Glutamatergic neuron (in vitro differentiated cells): ENCODE results near the gene GLB1L2. TPM values are rescaled to one million over a fixed set of nuclear protein-coding genes. Genes with fewer than 3 reads are reported as not detected.

Experiments
- DNase-seq: peaks from one replicate; pipeline ENCODE4 v3.0.0; 2022
- H3K27ac Mint-ChIP-seq: one replicate; pipeline ENCODE4 v1.8.0; 2020; ENCODE audit warnings: mild to moderate bottlenecking, mixed read lengths, inconsistent platforms; ENCODE audit not compliant: unreplicated experiment
- H3K27me3 Mint-ChIP-seq: one replicate; pipeline ENCODE4 v1.8.0; 2020; ENCODE audit warnings: mild to moderate bottlenecking, moderate library complexity, mixed read lengths, inconsistent platforms; ENCODE audit not compliant: unreplicated experiment
- H3K36me3 Mint-ChIP-seq: one replicate; pipeline ENCODE4 v1.8.0; 2020; ENCODE audit warnings: mild to moderate bottlenecking, mixed read lengths, inconsistent platforms; ENCODE audit not compliant: unreplicated experiment
- H3K4me1 Mint-ChIP-seq: one replicate; pipeline ENCODE4 v1.8.0; 2020; ENCODE audit warnings: mild to moderate bottlenecking, low read depth, mixed read lengths, inconsistent platforms; ENCODE audit not compliant: unreplicated experiment
- H3K4me3 Mint-ChIP-seq: one replicate; pipeline ENCODE4 v1.8.0; 2020; ENCODE audit warnings: mild to moderate bottlenecking, mixed read lengths, inconsistent platforms; ENCODE audit not compliant: unreplicated experiment
- H3K9me3 Mint-ChIP-seq: one replicate; pipeline ENCODE4 v1.8.0; 2020; ENCODE audit warnings: mild to moderate bottlenecking, moderate library complexity, mixed read lengths, inconsistent platforms; ENCODE audit not compliant: unreplicated experiment
- total RNA-seq: library from RNA; stranded (reverse); fragmentation: NEBNext Ultra II Directional; extraction: Animal tissue kit (Norgen Biotek cat#: 25700); gene quantifications from one replicate; pipeline ENCODE4 v1.2.1, GENCODE V29; 2021; ENCODE audit not compliant: unreplicated experiment
- TF ChIP-seq, protein P1 (sequence below): fragments of 200-600 bp; sonication (generic); IDR thresholded peaks from one replicate; pipeline ENCODE4 v1.5.0; 2021; ENCODE audit not compliant: partially characterized antibody, unreplicated experiment

Gene GLB1L2
- total RNA-seq, 1 donor from 2014 or later, result 1.0 TPM

DNA sequence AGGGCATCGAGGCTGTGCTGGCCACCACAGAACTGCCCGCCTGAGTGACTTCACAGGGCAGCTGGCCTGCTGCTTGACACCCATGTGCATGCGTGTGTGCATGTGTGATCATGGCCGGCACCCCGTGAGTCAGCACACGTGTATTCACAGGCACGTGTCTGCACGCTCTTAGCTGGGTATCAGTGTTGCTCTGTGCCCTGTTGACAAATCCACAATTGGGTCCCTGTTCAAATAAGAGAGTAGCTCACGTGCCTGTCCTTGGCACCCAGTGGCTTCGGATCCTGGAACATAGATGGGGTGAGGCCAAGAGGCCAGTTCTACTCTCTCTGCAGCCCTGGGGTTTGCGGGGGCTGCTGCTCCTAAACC lies 66.3 kb downstream of the GLB1L2 start:
- Mint-ChIP-seq H3K27ac (no peak overlapping the region), H3K4me3 (peak overlapping the region; percentile 38), H3K27me3 (peaks cover 15% of the 10 kb centered on the region), H3K9me3 (peaks cover 16% of the 10 kb centered on the region), H3K4me1 (peaks cover 46% of the 10 kb centered on the region), H3K36me3 (peaks cover 11% of the 10 kb centered on the region)
- no peak for DNase-seq
- TF ChIP-seq, protein P1, sequence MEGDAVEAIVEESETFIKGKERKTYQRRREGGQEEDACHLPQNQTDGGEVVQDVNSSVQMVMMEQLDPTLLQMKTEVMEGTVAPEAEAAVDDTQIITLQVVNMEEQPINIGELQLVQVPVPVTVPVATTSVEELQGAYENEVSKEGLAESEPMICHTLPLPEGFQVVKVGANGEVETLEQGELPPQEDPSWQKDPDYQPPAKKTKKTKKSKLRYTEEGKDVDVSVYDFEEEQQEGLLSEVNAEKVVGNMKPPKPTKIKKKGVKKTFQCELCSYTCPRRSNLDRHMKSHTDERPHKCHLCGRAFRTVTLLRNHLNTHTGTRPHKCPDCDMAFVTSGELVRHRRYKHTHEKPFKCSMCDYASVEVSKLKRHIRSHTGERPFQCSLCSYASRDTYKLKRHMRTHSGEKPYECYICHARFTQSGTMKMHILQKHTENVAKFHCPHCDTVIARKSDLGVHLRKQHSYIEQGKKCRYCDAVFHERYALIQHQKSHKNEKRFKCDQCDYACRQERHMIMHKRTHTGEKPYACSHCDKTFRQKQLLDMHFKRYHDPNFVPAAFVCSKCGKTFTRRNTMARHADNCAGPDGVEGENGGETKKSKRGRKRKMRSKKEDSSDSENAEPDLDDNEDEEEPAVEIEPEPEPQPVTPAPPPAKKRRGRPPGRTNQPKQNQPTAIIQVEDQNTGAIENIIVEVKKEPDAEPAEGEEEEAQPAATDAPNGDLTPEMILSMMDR, result no peak

DNA sequence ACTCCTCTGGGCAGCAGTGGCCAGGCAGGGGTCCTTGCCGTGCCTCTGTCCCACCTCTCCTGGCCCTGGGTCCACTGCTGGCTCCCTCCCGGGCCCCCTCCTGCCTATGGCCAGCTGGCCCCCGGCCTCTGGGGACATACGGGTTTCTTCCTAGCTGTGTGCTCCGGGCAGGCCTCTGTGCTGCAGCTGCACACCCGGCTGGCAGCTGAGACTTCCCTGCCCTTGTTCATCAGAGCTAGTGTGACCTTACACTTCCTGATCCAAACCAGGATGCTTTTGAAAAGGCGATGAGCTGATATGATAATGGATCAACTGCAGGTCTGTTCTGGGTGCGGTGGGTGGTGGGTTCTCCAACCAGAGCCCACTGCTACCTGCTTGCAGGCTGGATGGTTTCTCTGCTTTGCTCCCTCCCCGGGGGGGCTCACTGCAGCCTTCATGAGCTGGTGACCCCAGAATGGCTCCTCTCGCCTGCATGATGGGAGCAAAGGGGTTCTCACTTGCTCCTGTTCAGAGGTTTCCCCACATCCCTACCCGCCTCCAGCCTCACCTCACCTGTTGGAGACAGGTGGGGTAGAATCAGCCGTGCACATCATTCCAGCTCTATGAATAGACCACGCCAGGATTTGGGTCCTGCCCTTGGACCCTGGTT lies 67.0 kb downstream of the GLB1L2 start:
- Mint-ChIP-seq H3K27me3 (peaks cover 10% of the 10 kb centered on the region), H3K36me3 (peaks cover 11% of the 10 kb centered on the region), H3K4me1 (peaks cover 40% of the 10 kb centered on the region), H3K4me3 (peak overlapping the region; percentile 64), H3K27ac (peak overlapping the region; percentile 55), H3K9me3 (peaks cover 12% of the 10 kb centered on the region)
- peak; percentile 61 for DNase-seq
- TF ChIP-seq, protein P1, result no peak

DNA sequence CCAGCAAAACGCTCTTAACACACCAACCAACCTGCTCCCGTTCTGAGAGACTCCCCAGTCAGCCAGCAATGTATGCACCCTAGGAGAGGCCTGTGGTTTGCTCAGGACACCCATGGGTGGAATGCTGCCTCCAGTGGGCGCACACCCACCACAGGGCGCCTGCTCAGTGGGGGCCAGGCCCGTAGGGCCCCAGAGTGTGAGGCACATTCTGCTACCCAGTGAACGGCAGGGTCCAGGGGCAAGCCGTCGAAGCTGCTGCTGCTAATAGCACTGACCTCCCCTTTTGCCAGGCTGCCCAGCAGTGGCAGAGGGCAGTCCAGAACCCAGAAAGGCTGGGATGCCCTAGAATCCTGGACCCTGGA lies 67.5 kb downstream of the GLB1L2 start:
- H3K36me3 Mint-ChIP-seq, result peaks cover 16% of the 10 kb centered on the region
- DNase-seq, result no peak
- peaks cover 9% of the 10 kb centered on the region for H3K9me3 Mint-ChIP-seq
- TF ChIP-seq, protein P1, result no peak
- H3K4me1 Mint-ChIP-seq, result peaks cover 36% of the 10 kb centered on the region
- H3K27ac Mint-ChIP-seq, result no peak overlapping the region
- H3K27me3 Mint-ChIP-seq, result peaks cover 6% of the 10 kb centered on the region
- peak overlapping the region; percentile 64 for H3K4me3 Mint-ChIP-seq

DNA sequence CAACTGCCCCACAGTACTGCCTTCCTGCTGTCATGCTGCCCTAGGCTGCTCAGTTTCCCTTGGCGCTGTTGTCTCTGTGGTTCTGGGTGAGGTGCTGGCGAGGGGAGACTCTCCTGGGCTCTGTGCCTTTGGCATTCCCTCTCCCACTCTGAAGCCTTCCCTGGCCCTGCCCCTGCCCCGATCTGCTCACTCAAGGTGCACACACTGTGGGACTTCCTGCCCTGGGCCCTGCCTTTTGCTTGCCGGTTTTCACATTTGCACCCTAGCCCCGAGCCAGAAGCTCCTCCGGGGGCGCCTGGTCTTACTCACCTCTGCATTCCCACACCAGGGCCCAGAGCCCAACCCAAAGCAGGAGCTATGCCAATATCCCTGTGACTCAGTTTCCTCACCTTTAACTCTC lies 68.2 kb downstream of the GLB1L2 start:
- H3K36me3 Mint-ChIP-seq, result peaks cover 16% of the 10 kb centered on the region
- H3K27me3 Mint-ChIP-seq, result peaks cover 6% of the 10 kb centered on the region
- peak overlapping the region; percentile 55 for H3K27ac Mint-ChIP-seq
- no peak overlapping the region for H3K4me3 Mint-ChIP-seq
- peaks cover 5% of the 10 kb centered on the region for H3K9me3 Mint-ChIP-seq
- peaks cover 31% of the 10 kb centered on the region for H3K4me1 Mint-ChIP-seq
- no peak for DNase-seq
- TF ChIP-seq, protein P1, result no peak
